C4-2B (cell line): ENCODE results near the gene TSPAN14.
A peak's percentile ranks its signal among the peaks of the same experiment; 100 is the strongest.

Experiments
- H3K27ac ChIP-seq: fragments of 450-650 bp; 2 replicates; pipeline ENCODE4 v1.5.1; 2017
- CTCF ChIP-seq: fragments of 450-650 bp; conservative IDR thresholded peaks from 2 replicates; pipeline ENCODE4 v1.5.1; 2017; ENCODE audit warnings: mild to moderate bottlenecking
- ZFX ChIP-seq: fragments of 450-650 bp; IDR thresholded peaks from 2 replicates; pipeline ENCODE4 v1.6.1; 2017

The TSPAN14 gene

GRCh38 chr10:80498078-80498832 lies 44.1 kb downstream of the TSPAN14 start:
- H3K27ac ChIP-seq: peak overlapping the region; percentile 39
- TF ChIP-seq CTCF (no peak), ZFX (no peak)

- peak overlapping the region; percentile 39 for H3K27ac ChIP-seq
- TF ChIP-seq ZFX (no peak; the same call in 1 of the 2 replicates), CTCF (no peak)
Measured at GRCh38 chr10:80498833-80499741, 45.0 kb downstream of the TSPAN14 start.

GRCh38 chr10:80500572-80501380 lies 46.7 kb downstream of the TSPAN14 start:
- TF ChIP-seq CTCF: no peak
- H3K27ac ChIP-seq: no peak overlapping the region

GRCh38 chr10:80501381-80501912 lies 47.3 kb downstream of the TSPAN14 start:
- TF ChIP-seq CTCF (no peak), ZFX (no peak)
- H3K27ac ChIP-seq: no peak overlapping the region

GRCh38 chr10:80501913-80502521 lies 47.9 kb downstream of the TSPAN14 start:
- no peak overlapping the region for H3K27ac ChIP-seq
- TF ChIP-seq ZFX: no peak
- no peak for TF ChIP-seq CTCF

- H3K27ac ChIP-seq: no peak overlapping the region
- TF ChIP-seq CTCF: no peak
- no peak for TF ChIP-seq ZFX
Measured at GRCh38 chr10:80502621-80503583, 48.8 kb downstream of the TSPAN14 start.
